ENCODE measurements around the gene FEM1A. TPM values are rescaled to one million over a fixed set of nuclear protein-coding genes. Genes with fewer than 3 reads are reported as not detected.

Gene FEM1A
- total and polyA plus RNA-seq, 10 of the 15 experiments (the other 5 are each of a cell fraction or from before 2014, with no cell fraction given), result 0.27 to 17.4 (median 3.8) TPM

DNA sequence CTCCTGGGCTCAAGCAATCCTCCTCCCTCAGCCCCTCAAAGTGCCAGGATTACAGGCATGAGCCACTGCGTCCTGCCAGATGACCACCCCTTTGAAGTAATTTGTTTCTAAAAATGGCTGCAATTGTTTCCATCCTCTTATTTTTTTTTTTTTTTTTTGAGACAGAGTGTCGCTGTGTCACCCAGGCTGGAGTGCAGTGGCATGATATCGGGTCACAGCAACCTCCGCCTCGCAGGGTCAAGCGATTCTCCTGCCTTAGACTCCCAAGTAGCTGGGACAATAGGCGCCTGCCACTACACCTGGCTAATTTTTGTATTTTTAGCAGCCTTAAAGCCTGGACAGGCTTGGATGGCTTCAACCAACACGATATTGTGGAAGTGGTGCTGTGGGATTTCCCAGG, 45.5 kb upstream of the FEM1A start:
- WGBS (ENCODE audit: insufficient coverage, insufficient replicate concordance, low lambda C conversion rate, missing lambda C conversion rate), result 45% methylated on average over 7 of the region's 8 CpGs
- no peak overlapping the region for H2AFZ ChIP-seq (ENCODE audit: control insufficient read depth, low read depth, low read length)
- intact Hi-C loops (cut with micrococcal nuclease; ENCODE audit: unreplicated experiment), result no loop called here
- ATAC-seq (no peak), DNase-seq (ENCODE audit: low read depth, low spot score) (no peak), FAIRE-seq (no peak)
- no peaks in the 10 kb centered on the region for H4K20me1 ChIP-seq (ENCODE audit: control insufficient read depth, insufficient read depth)
- H3K27me3 ChIP-seq (replicated peaks in 1 of 2; ENCODE audit: control insufficient read depth in 2 of 2, insufficient read depth in 2 of 2, low read length in 1 of 2), result no peaks in the 10 kb centered on the region; a peak in 1 of 4 replicates
- no peaks in the 10 kb centered on the region for H3K36me3 ChIP-seq (ENCODE audit: control insufficient read depth in 2 of 2, insufficient read depth in 2 of 2, low read length in 1 of 2)
- no peak overlapping the region for H3K4me3 ChIP-seq
- no peak for TF ChIP-seq STAT1 (conservative IDR thresholded peaks at IDR 0.05)
- TF ChIP-seq, protein P1, sequence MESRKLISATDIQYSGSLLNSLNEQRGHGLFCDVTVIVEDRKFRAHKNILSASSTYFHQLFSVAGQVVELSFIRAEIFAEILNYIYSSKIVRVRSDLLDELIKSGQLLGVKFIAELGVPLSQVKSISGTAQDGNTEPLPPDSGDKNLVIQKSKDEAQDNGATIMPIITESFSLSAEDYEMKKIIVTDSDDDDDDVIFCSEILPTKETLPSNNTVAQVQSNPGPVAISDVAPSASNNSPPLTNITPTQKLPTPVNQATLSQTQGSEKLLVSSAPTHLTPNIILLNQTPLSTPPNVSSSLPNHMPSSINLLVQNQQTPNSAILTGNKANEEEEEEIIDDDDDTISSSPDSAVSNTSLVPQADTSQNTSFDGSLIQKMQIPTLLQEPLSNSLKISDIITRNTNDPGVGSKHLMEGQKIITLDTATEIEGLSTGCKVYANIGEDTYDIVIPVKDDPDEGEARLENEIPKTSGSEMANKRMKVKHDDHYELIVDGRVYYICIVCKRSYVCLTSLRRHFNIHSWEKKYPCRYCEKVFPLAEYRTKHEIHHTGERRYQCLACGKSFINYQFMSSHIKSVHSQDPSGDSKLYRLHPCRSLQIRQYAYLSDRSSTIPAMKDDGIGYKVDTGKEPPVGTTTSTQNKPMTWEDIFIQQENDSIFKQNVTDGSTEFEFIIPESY (IDR thresholded peaks at IDR 0.05), result no peak
- TF ChIP-seq MTA2 (IDR thresholded peaks at IDR 0.05; ENCODE audit: low read depth), result no peak
- CTCF ChIA-PET, result no interaction called here
- POLR2A ChIA-PET, result no interaction called here
- SMC1A ChIA-PET (ENCODE audit: uncharacterized antibody, unreplicated experiment), result interaction anchor here (0.7 to 1.6 kb wide), 2 partner anchors 45 to 1117 kb away, joined by 3 to 8 read pairs; partner anchors contain the start of gene FEM1A
- H3K4me1 ChIP-seq (ENCODE audit: control insufficient read depth, insufficient read depth, low read length), result no peaks in the 10 kb centered on the region
- no peak overlapping the region for H3K9ac ChIP-seq (ENCODE audit: control insufficient read depth, insufficient read depth, low read length)
- no peaks in the 10 kb centered on the region for H3K9me3 ChIP-seq (replicated peaks; ENCODE audit: control insufficient read depth, insufficient read depth, low read length)
- H3K79me2 ChIP-seq (ENCODE audit: control insufficient read depth, insufficient read depth, low read length), result no peaks in the 10 kb centered on the region
- no peak overlapping the region for H3K27ac ChIP-seq (ENCODE audit: control insufficient read depth, insufficient read depth)
- H3K4me2 ChIP-seq (ENCODE audit: control insufficient read depth, insufficient read depth), result no peak overlapping the region
- in situ Hi-C loops (cut with MboI), result no loop called here
- RAD21 ChIA-PET (ENCODE audit: unreplicated experiment), result interaction anchor here (2.3 kb wide), 1 partner anchor 45 kb away, joined by 8 read pairs; the partner anchor contains the start of gene FEM1A
- BruUV-seq (replicated peaks), result no TSS peak

DNA sequence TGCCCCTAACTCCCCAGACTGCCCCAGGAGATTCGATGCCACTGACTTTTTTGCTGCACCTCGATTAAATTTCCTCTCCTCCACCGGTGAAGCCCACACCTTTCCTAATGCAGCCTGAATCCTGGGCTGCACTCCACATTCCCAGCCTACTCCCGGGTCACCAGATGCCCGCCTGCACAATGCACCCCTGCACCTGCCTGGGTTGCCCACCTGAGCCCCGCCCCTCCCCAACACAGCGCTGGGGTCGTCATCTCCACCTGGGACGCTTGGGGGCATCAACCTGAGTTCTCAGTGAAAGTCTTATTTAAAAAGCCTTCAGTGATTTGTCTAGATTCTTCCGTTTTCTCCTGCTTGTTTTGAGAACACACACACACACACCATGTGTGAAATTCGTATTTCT, 43.3 kb upstream of the FEM1A start:
- Histone ChIP-seq H3K79me2 (ENCODE audit: control insufficient read depth, insufficient read depth, low read length) (no peaks in the 10 kb centered on the region), H3K4me3 (no peak overlapping the region), H2AFZ (ENCODE audit: control insufficient read depth, low read depth, low read length) (no peak overlapping the region), H4K20me1 (ENCODE audit: control insufficient read depth, insufficient read depth) (no peaks in the 10 kb centered on the region), H3K27ac (ENCODE audit: control insufficient read depth, insufficient read depth) (no peak overlapping the region), H3K27me3 (replicated peaks in 1 of 2; ENCODE audit: control insufficient read depth in 2 of 2, insufficient read depth in 2 of 2, low read length in 1 of 2) (no peaks in the 10 kb centered on the region), H3K9me3 (replicated peaks; ENCODE audit: control insufficient read depth, insufficient read depth, low read length) (no peaks in the 10 kb centered on the region), H3K4me2 (ENCODE audit: control insufficient read depth, insufficient read depth) (no peak overlapping the region), H3K9ac (ENCODE audit: control insufficient read depth, insufficient read depth, low read length) (no peak overlapping the region), H3K36me3 (ENCODE audit: control insufficient read depth in 2 of 2, insufficient read depth in 2 of 2, low read length in 1 of 2) (no peaks in the 10 kb centered on the region), H3K4me1 (ENCODE audit: control insufficient read depth, insufficient read depth, low read length) (no peaks in the 10 kb centered on the region)
- intact Hi-C loops (cut with micrococcal nuclease; ENCODE audit: unreplicated experiment), result no loop called here
- in situ Hi-C loops (cut with MboI), result no loop called here
- FAIRE-seq, result no peak
- BruUV-seq (replicated peaks), result no TSS peak
- DNase-seq (ENCODE audit: low read depth, low spot score), result no peak
- POLR2A ChIA-PET, result no interaction called here
- CTCF ChIA-PET, result no interaction called here
- SMC1A ChIA-PET (ENCODE audit: uncharacterized antibody, unreplicated experiment), result no interaction called here
- RAD21 ChIA-PET (ENCODE audit: unreplicated experiment), result no interaction called here
- 12% methylated on average over 11 of the region's 11 CpGs for WGBS (ENCODE audit: insufficient coverage, insufficient replicate concordance, low lambda C conversion rate, missing lambda C conversion rate)
- no peak for ATAC-seq
- TF ChIP-seq EZH2 (IDR thresholded peaks at IDR 0.05; ENCODE audit: borderline replicate concordance, control insufficient read depth, low read depth, low read length) (no peak), POLR2A (IDR thresholded peaks at IDR 0.05; ENCODE audit: low read depth, low read length) (no peak), RELA (IDR thresholded peaks at IDR 0.05; ENCODE audit: borderline replicate concordance, partially characterized antibody) (no peak), CREB1 (IDR thresholded peaks at IDR 0.05; ENCODE audit: low read depth) (no peak), ESRRA (IDR thresholded peaks at IDR 0.05; ENCODE audit: low read length) (no peak), CBX5 (IDR thresholded peaks at IDR 0.05; ENCODE audit: low read depth) (no peak), RFX5 (IDR thresholded peaks at IDR 0.05; ENCODE audit: low read depth, low read length) (no peak)
- TF ChIP-seq, protein P2, sequence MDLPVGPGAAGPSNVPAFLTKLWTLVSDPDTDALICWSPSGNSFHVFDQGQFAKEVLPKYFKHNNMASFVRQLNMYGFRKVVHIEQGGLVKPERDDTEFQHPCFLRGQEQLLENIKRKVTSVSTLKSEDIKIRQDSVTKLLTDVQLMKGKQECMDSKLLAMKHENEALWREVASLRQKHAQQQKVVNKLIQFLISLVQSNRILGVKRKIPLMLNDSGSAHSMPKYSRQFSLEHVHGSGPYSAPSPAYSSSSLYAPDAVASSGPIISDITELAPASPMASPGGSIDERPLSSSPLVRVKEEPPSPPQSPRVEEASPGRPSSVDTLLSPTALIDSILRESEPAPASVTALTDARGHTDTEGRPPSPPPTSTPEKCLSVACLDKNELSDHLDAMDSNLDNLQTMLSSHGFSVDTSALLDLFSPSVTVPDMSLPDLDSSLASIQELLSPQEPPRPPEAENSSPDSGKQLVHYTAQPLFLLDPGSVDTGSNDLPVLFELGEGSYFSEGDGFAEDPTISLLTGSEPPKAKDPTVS (IDR thresholded peaks at IDR 0.05; ENCODE audit: low read depth, low read length), result no peak
- TF ChIP-seq, protein P3, sequence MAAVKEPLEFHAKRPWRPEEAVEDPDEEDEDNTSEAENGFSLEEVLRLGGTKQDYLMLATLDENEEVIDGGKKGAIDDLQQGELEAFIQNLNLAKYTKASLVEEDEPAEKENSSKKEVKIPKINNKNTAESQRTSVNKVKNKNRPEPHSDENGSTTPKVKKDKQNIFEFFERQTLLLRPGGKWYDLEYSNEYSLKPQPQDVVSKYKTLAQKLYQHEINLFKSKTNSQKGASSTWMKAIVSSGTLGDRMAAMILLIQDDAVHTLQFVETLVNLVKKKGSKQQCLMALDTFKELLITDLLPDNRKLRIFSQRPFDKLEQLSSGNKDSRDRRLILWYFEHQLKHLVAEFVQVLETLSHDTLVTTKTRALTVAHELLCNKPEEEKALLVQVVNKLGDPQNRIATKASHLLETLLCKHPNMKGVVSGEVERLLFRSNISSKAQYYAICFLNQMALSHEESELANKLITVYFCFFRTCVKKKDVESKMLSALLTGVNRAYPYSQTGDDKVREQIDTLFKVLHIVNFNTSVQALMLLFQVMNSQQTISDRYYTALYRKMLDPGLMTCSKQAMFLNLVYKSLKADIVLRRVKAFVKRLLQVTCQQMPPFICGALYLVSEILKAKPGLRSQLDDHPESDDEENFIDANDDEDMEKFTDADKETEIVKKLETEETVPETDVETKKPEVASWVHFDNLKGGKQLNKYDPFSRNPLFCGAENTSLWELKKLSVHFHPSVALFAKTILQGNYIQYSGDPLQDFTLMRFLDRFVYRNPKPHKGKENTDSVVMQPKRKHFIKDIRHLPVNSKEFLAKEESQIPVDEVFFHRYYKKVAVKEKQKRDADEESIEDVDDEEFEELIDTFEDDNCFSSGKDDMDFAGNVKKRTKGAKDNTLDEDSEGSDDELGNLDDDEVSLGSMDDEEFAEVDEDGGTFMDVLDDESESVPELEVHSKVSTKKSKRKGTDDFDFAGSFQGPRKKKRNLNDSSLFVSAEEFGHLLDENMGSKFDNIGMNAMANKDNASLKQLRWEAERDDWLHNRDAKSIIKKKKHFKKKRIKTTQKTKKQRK (IDR thresholded peaks at IDR 0.05; ENCODE audit: low read depth, low read length), result no peak

All from GM12878 (cell line).